ENCODE results near the gene PAK1.
"Not testable (repeated sequence)": the region's sequence is repeated elsewhere in the genome, so short reads cannot be mapped to it uniquely, and the experiment has no call there.

PAK1 gene

GRCh38 chr11:77506857-77507256 lies 33.0 kb upstream of the PAK1 start:
- no peaks in the 10 kb centered on the region for H3K27me3 ChIP-seq (ENCODE audit: control insufficient read depth, insufficient read depth, low read length)
- H3K9ac ChIP-seq (ENCODE audit: low read depth, low read length) = no peak overlapping the region
- no peak overlapping the region for H3K4me3 ChIP-seq (ENCODE audit: low read depth, low read length)
- H3K4me1 ChIP-seq (ENCODE audit: control insufficient read depth, insufficient read depth, low read length) = peaks cover 4% of the 10 kb centered on the region
- no peaks in the 10 kb centered on the region for H3K36me3 ChIP-seq (ENCODE audit: control insufficient read depth, insufficient read depth, low read length)
- no peaks in the 10 kb centered on the region for H3K9me3 ChIP-seq (ENCODE audit: control insufficient read depth, insufficient read depth, low read length)

- H3K36me3 ChIP-seq (ENCODE audit: control insufficient read depth, insufficient read depth, low read length) = no peaks in the 10 kb centered on the region
- no peak overlapping the region for H3K4me3 ChIP-seq (ENCODE audit: low read depth, low read length)
- no peaks in the 10 kb centered on the region for H3K27me3 ChIP-seq (ENCODE audit: control insufficient read depth, insufficient read depth, low read length)
- H3K9me3 ChIP-seq (ENCODE audit: control insufficient read depth, insufficient read depth, low read length) = no peaks in the 10 kb centered on the region
- H3K4me1 ChIP-seq (ENCODE audit: control insufficient read depth, insufficient read depth, low read length) = no peaks in the 10 kb centered on the region
- no peak overlapping the region for H3K9ac ChIP-seq (ENCODE audit: low read depth, low read length)
Observed at GRCh38 chr11:77505956-77506355, 32.1 kb upstream of the PAK1 start.

GRCh38 chr11:77503006-77503405 lies 29.1 kb upstream of the PAK1 start:
- H3K36me3 ChIP-seq (ENCODE audit: control insufficient read depth, insufficient read depth, low read length) = no peaks in the 10 kb centered on the region
- no peaks in the 10 kb centered on the region for H3K27me3 ChIP-seq (ENCODE audit: control insufficient read depth, insufficient read depth, low read length)
- no peak overlapping the region for H3K4me3 ChIP-seq (ENCODE audit: low read depth, low read length)
- H3K4me1 ChIP-seq (ENCODE audit: control insufficient read depth, insufficient read depth, low read length) = no peaks in the 10 kb centered on the region
- H3K9ac ChIP-seq (ENCODE audit: low read depth, low read length) = no peak overlapping the region
- no peaks in the 10 kb centered on the region for H3K9me3 ChIP-seq (ENCODE audit: control insufficient read depth, insufficient read depth, low read length)

- no peaks in the 10 kb centered on the region for H3K36me3 ChIP-seq (ENCODE audit: control insufficient read depth, insufficient read depth, low read length)
- H3K9ac ChIP-seq (ENCODE audit: low read depth, low read length) = no peak overlapping the region
- no peaks in the 10 kb centered on the region for H3K27me3 ChIP-seq (ENCODE audit: control insufficient read depth, insufficient read depth, low read length)
- H3K4me1 ChIP-seq (ENCODE audit: control insufficient read depth, insufficient read depth, low read length) = no peaks in the 10 kb centered on the region
- H3K9me3 ChIP-seq (ENCODE audit: control insufficient read depth, insufficient read depth, low read length) = no peaks in the 10 kb centered on the region
- H3K4me3 ChIP-seq (ENCODE audit: low read depth, low read length) = no peak overlapping the region
Observed at GRCh38 chr11:77502346-77502905, 28.5 kb upstream of the PAK1 start.

- no peaks in the 10 kb centered on the region for H3K9me3 ChIP-seq (ENCODE audit: control insufficient read depth, insufficient read depth, low read length)
- H3K27me3 ChIP-seq (ENCODE audit: control insufficient read depth, insufficient read depth, low read length) = no peaks in the 10 kb centered on the region
- no peak overlapping the region for H3K9ac ChIP-seq (ENCODE audit: low read depth, low read length)
Observed at GRCh38 chr11:77501758-77502157, 27.9 kb upstream of the PAK1 start.

GRCh38 chr11:77497368-77497767 lies 23.5 kb upstream of the PAK1 start:
- no peaks in the 10 kb centered on the region for H3K36me3 ChIP-seq (ENCODE audit: control insufficient read depth, insufficient read depth, low read length)
- H3K4me1 ChIP-seq (ENCODE audit: control insufficient read depth, insufficient read depth, low read length) = no peaks in the 10 kb centered on the region
- no peaks in the 10 kb centered on the region for H3K27me3 ChIP-seq (ENCODE audit: control insufficient read depth, insufficient read depth, low read length)
- no peaks in the 10 kb centered on the region for H3K9me3 ChIP-seq (ENCODE audit: control insufficient read depth, insufficient read depth, low read length)
- H3K4me3 ChIP-seq (ENCODE audit: low read depth, low read length) = no peak overlapping the region
- H3K9ac ChIP-seq (ENCODE audit: low read depth, low read length) = no peak overlapping the region

More at GRCh38 chr11:77501758-77502157, 27.9 kb upstream of the PAK1 start:
- Histone ChIP-seq H3K4me3 (ENCODE audit: low read depth, low read length) (no peak overlapping the region), H3K4me1 (ENCODE audit: control insufficient read depth, insufficient read depth, low read length) (no peaks in the 10 kb centered on the region), H3K36me3 (ENCODE audit: control insufficient read depth, insufficient read depth, low read length) (no peaks in the 10 kb centered on the region)

- Histone ChIP-seq H3K36me3 (ENCODE audit: control insufficient read depth, insufficient read depth, low read length) (no peaks in the 10 kb centered on the region), H3K27me3 (ENCODE audit: control insufficient read depth, insufficient read depth, low read length) (no peaks in the 10 kb centered on the region), H3K4me1 (ENCODE audit: control insufficient read depth, insufficient read depth, low read length) (no peaks in the 10 kb centered on the region), H3K9me3 (ENCODE audit: control insufficient read depth, insufficient read depth, low read length) (no peaks in the 10 kb centered on the region), H3K9ac (ENCODE audit: low read depth, low read length) (no peak overlapping the region), H3K4me3 (ENCODE audit: low read depth, low read length) (no peak overlapping the region)
Observed at GRCh38 chr11:77495526-77495925, 21.6 kb upstream of the PAK1 start.

GRCh38 chr11:77490035-77490434 lies 16.1 kb upstream of the PAK1 start:
- not testable (repeated sequence) for H3K36me3 ChIP-seq (ENCODE audit: control insufficient read depth, insufficient read depth, low read length); H3K27me3 ChIP-seq (ENCODE audit: control insufficient read depth, insufficient read depth, low read length); H3K4me3 ChIP-seq (ENCODE audit: low read depth, low read length); H3K9ac ChIP-seq (ENCODE audit: low read depth, low read length); H3K4me1 ChIP-seq (ENCODE audit: control insufficient read depth, insufficient read depth, low read length); H3K9me3 ChIP-seq (ENCODE audit: control insufficient read depth, insufficient read depth, low read length)

- Histone ChIP-seq H3K27me3 (ENCODE audit: control insufficient read depth, insufficient read depth, low read length) (no peaks in the 10 kb centered on the region), H3K4me3 (ENCODE audit: low read depth, low read length) (no peak overlapping the region), H3K9me3 (ENCODE audit: control insufficient read depth, insufficient read depth, low read length) (no peaks in the 10 kb centered on the region), H3K4me1 (ENCODE audit: control insufficient read depth, insufficient read depth, low read length) (no peaks in the 10 kb centered on the region), H3K36me3 (ENCODE audit: control insufficient read depth, insufficient read depth, low read length) (no peaks in the 10 kb centered on the region), H3K9ac (ENCODE audit: low read depth, low read length) (no peak overlapping the region)
Observed at GRCh38 chr11:77487790-77488189, 13.9 kb upstream of the PAK1 start.

GRCh38 chr11:77479746-77480352 lies 6.0 kb upstream of the PAK1 start:
- no peaks in the 10 kb centered on the region for H3K36me3 ChIP-seq (ENCODE audit: control insufficient read depth, insufficient read depth, low read length)
- no peaks in the 10 kb centered on the region for H3K9me3 ChIP-seq (ENCODE audit: control insufficient read depth, insufficient read depth, low read length)
- H3K27me3 ChIP-seq (ENCODE audit: control insufficient read depth, insufficient read depth, low read length) = no peaks in the 10 kb centered on the region
- H3K4me3 ChIP-seq (ENCODE audit: low read depth, low read length) = no peak overlapping the region
- H3K4me1 ChIP-seq (ENCODE audit: control insufficient read depth, insufficient read depth, low read length) = peaks cover 9% of the 10 kb centered on the region
- no peak overlapping the region for H3K9ac ChIP-seq (ENCODE audit: low read depth, low read length)

GRCh38 chr11:77475206-77475605 lies 1.3 kb upstream of the PAK1 start:
- H3K27me3 ChIP-seq (ENCODE audit: control insufficient read depth, insufficient read depth, low read length) = no peaks in the 10 kb centered on the region
- H3K36me3 ChIP-seq (ENCODE audit: control insufficient read depth, insufficient read depth, low read length) = no peaks in the 10 kb centered on the region
- H3K4me1 ChIP-seq (ENCODE audit: control insufficient read depth, insufficient read depth, low read length) = peaks cover 30% of the 10 kb centered on the region
- H3K9ac ChIP-seq (ENCODE audit: low read depth, low read length) = no peak overlapping the region
- no peak overlapping the region for H3K4me3 ChIP-seq (ENCODE audit: low read depth, low read length)
- no peaks in the 10 kb centered on the region for H3K9me3 ChIP-seq (ENCODE audit: control insufficient read depth, insufficient read depth, low read length)

- Histone ChIP-seq H3K9me3 (ENCODE audit: control insufficient read depth, insufficient read depth, low read length) (no peaks in the 10 kb centered on the region), H3K36me3 (ENCODE audit: control insufficient read depth, insufficient read depth, low read length) (no peaks in the 10 kb centered on the region), H3K4me3 (ENCODE audit: low read depth, low read length) (peak overlapping the region; percentile 76), H3K4me1 (ENCODE audit: control insufficient read depth, insufficient read depth, low read length) (peaks cover 33% of the 10 kb centered on the region), H3K27me3 (ENCODE audit: control insufficient read depth, insufficient read depth, low read length) (no peaks in the 10 kb centered on the region), H3K9ac (ENCODE audit: low read depth, low read length) (no peak overlapping the region)
Observed at GRCh38 chr11:77474684-77475060, 778 bp upstream of the PAK1 start.

Measured in iPS-15b (cell line).